HepG2 (cell line): Measurements from ENCODE around the gene VAMP2. TPM values are rescaled to one million over a fixed set of nuclear protein-coding genes. Genes with fewer than 3 reads are reported as not detected.

Source experiments
- ARNT2 ChIP-seq: sonication (generic); formaldehyde crosslinking; IDR thresholded peaks from 2 replicates; pipeline ENCODE4 v1.8.0; 2022; ENCODE audit warnings: mild to moderate bottlenecking, low read depth, missing genetic modification reagents, moderate library complexity
- BRF2 ChIP-seq: sonication (generic); formaldehyde crosslinking; IDR thresholded peaks from 2 replicates; pipeline ENCODE4 v1.8.1; 2022; ENCODE audit warnings: mild to moderate bottlenecking, missing genetic modification reagents
- ELF3 ChIP-seq: IDR thresholded peaks from 2 replicates; pipeline ENCODE4 v1.6.1; 2016; ENCODE audit warnings: missing genetic modification reagents, missing compliant biosample characterization
- ESRRA ChIP-seq: sonication (generic); formaldehyde crosslinking; IDR thresholded peaks from 2 replicates; pipeline ENCODE4 v1.5.1; 2020; ENCODE audit warnings: mild to moderate bottlenecking, low read depth, missing genetic modification reagents
- GZF1 ChIP-seq: sonication (generic); formaldehyde crosslinking; IDR thresholded peaks from 2 replicates; pipeline ENCODE4 v1.5.1; 2020; ENCODE audit warnings: mild to moderate bottlenecking, missing genetic modification reagents
- MXD3 ChIP-seq: IDR thresholded peaks from 2 replicates; pipeline ENCODE4 v1.6.1; 2016; ENCODE audit warnings: mild to moderate bottlenecking, missing biosample characterization, missing genetic modification reagents
- NRL ChIP-seq: sonication (generic); formaldehyde crosslinking; IDR thresholded peaks from 2 replicates; pipeline ENCODE4 v1.5.0; 2020; ENCODE audit warnings: missing genetic modification reagents, mild to moderate bottlenecking, moderate library complexity, borderline replicate concordance
- PAX8 ChIP-seq: sonication (generic); formaldehyde crosslinking; IDR thresholded peaks from 2 replicates; pipeline ENCODE4 v1.8.0; 2022; ENCODE audit warnings: mild to moderate bottlenecking, missing genetic modification reagents, borderline replicate concordance
- PHF21A ChIP-seq: sonication (generic); formaldehyde crosslinking; IDR thresholded peaks from 2 replicates; pipeline ENCODE4 v1.5.0; 2020; ENCODE audit warnings: mild to moderate bottlenecking, missing genetic modification reagents
- PRDM10 ChIP-seq: sonication (generic); formaldehyde crosslinking; IDR thresholded peaks from 2 replicates; pipeline ENCODE4 v1.4.0; 2020; ENCODE audit warnings: low read depth, missing genetic modification reagents
- PRMT3 ChIP-seq: sonication (generic); formaldehyde crosslinking; IDR thresholded peaks from 2 replicates; pipeline ENCODE4 v1.8.1; 2022; ENCODE audit warnings: low read depth, mild to moderate bottlenecking, moderate library complexity, missing genetic modification reagents, borderline replicate concordance
- SALL2 ChIP-seq: sonication (generic); formaldehyde crosslinking; IDR thresholded peaks from 2 replicates; pipeline ENCODE4 v1.8.1; 2023; ENCODE audit warnings: mild to moderate bottlenecking, missing genetic modification reagents, inconsistent platforms
- SNAPC2 ChIP-seq: sonication (generic); formaldehyde crosslinking; IDR thresholded peaks from 2 replicates; pipeline ENCODE4 v1.8.1; 2022; ENCODE audit warnings: mild to moderate bottlenecking, missing genetic modification reagents
- SNAPC5 ChIP-seq: sonication (generic); formaldehyde crosslinking; IDR thresholded peaks from 2 replicates; pipeline ENCODE4 v1.8.1; 2023; ENCODE audit warnings: mild to moderate bottlenecking, missing genetic modification reagents, borderline replicate concordance
- SP4 ChIP-seq: sonication (generic); formaldehyde crosslinking; IDR thresholded peaks from 2 replicates; pipeline ENCODE4 v1.8.1; 2023; ENCODE audit warnings: mild to moderate bottlenecking, missing genetic modification reagents
- XRCC5 ChIP-seq: fragments of 200-400 bp; formaldehyde crosslinking; optimal IDR thresholded peaks from 2 replicates; pipeline ENCODE3; 2017; ENCODE audit warnings: mild to moderate bottlenecking, low read length
- ZFP91 ChIP-seq: sonication (generic); formaldehyde crosslinking; IDR thresholded peaks from 2 replicates; pipeline ENCODE4 v1.9.0; 2022; ENCODE audit warnings: missing genetic modification reagents, mild to moderate bottlenecking, borderline replicate concordance
- ZNF576 ChIP-seq: sonication (generic); formaldehyde crosslinking; IDR thresholded peaks from 2 replicates; pipeline ENCODE4 v1.4.0; 2020; ENCODE audit warnings: mild to moderate bottlenecking, missing genetic modification reagents
- ZNF615 ChIP-seq: sonication (generic); formaldehyde crosslinking; IDR thresholded peaks from 2 replicates; pipeline ENCODE4 v1.5.0; 2020; ENCODE audit warnings: mild to moderate bottlenecking, missing genetic modification reagents, borderline replicate concordance
- ZNF75D ChIP-seq: sonication (generic); formaldehyde crosslinking; IDR thresholded peaks from 2 replicates; pipeline ENCODE4 v1.8.1; 2023; ENCODE audit warnings: missing genetic modification reagents, mild to moderate bottlenecking, borderline replicate concordance
- ZSCAN30 ChIP-seq: sonication (generic); formaldehyde crosslinking; IDR thresholded peaks from 2 replicates; pipeline ENCODE4 v1.5.0; 2020; ENCODE audit warnings: mild to moderate bottlenecking, missing genetic modification reagents
- polyA plus RNA-seq, 8 experiments: library from polyadenylated mRNA; depleted of rRNA in 3 of 8; stranded (reverse) in 7 of 8; unstranded in 1 of 8; fragments of >200 nt; fragmentation: Illumina TruSeq in 4 of 8; extraction: Trizol in 4 of 8; gene quantifications; 2 replicates each; pipeline versions ENCODE4 v1.2.1 to v1.2.3, GENCODE V29; 2011 to 2016; ENCODE audit warnings: low read depth in 4 of 8, missing spikeins in 1 of 8, mixed read lengths in 1 of 8; ENCODE audit not compliant: insufficient read depth in 1 of 8
- total RNA-seq, 5 experiments: library from RNA; depleted of rRNA; stranded (reverse); fragments of >200 nt; fragmentation: Illumina TruSeq; extraction: Trizol; gene quantifications; 2 replicates each; pipeline ENCODE4 v1.2.3, GENCODE V29; 2016; ENCODE audit warnings: low read depth in 1 of 5

VAMP2 gene
- total and polyA plus RNA-seq, 2 of the 13 experiments (the other 11 are each of a cell fraction or from before 2014, with no cell fraction given) = 3.9 to 17.2 TPM

- TF ChIP-seq PRDM10 (CRISPR knock-in tag) (peak; percentile 93), PHF21A (CRISPR knock-in tag) (no peak), GZF1 (peak; percentile 95), ZSCAN30 (CRISPR knock-in tag) (0 out of 2 replicates have a peak, but pooled peaks have one; percentile 40), MXD3 (CRISPR knock-in tag) (no peak), ZNF615 (CRISPR knock-in tag) (peak; percentile 70; the same call in 1 of the 2 replicates), ZNF75D (CRISPR knock-in tag) (0 out of 2 replicates have a peak, but pooled peaks have one; percentile 35), ARNT2 (CRISPR knock-in tag) (0 out of 2 replicates have a peak, but pooled peaks have one; percentile 6), ELF3 (CRISPR knock-in tag) (no peak), SNAPC2 (CRISPR knock-in tag) (peak; percentile 20; the same call in 1 of the 2 replicates), NRL (0 out of 2 replicates have a peak, but pooled peaks have one; percentile 14), SP4 (CRISPR knock-in tag) (0 out of 2 replicates have a peak, but pooled peaks have one; percentile 22), SALL2 (CRISPR knock-in tag) (peak; percentile 2; the same call in 1 of the 2 replicates), PAX8 (CRISPR knock-in tag) (0 out of 2 replicates have a peak, but pooled peaks have one; percentile 23), XRCC5 (peak; percentile 3), ZFP91 (CRISPR knock-in tag) (0 out of 2 replicates have a peak, but pooled peaks have one; percentile 44), ZNF576 (CRISPR knock-in tag) (no peak), SNAPC5 (CRISPR knock-in tag) (0 out of 2 replicates have a peak, but pooled peaks have one; percentile 60), BRF2 (CRISPR knock-in tag) (no peak), PRMT3 (CRISPR knock-in tag) (no peak), ESRRA (CRISPR knock-in tag) (no peak)
- TF ChIP-seq, all 625 proteins: peak for 24
Observed at GRCh38 chr17:8175795-8176196, 13.0 kb upstream of the VAMP2 start (continued).
